ENCODE measurements around the gene CST3.
"Not testable (repeated sequence)": the region's sequence is repeated elsewhere in the genome, so short reads cannot be mapped to it uniquely, and the experiment has no call there.

CST3 gene

DNA sequence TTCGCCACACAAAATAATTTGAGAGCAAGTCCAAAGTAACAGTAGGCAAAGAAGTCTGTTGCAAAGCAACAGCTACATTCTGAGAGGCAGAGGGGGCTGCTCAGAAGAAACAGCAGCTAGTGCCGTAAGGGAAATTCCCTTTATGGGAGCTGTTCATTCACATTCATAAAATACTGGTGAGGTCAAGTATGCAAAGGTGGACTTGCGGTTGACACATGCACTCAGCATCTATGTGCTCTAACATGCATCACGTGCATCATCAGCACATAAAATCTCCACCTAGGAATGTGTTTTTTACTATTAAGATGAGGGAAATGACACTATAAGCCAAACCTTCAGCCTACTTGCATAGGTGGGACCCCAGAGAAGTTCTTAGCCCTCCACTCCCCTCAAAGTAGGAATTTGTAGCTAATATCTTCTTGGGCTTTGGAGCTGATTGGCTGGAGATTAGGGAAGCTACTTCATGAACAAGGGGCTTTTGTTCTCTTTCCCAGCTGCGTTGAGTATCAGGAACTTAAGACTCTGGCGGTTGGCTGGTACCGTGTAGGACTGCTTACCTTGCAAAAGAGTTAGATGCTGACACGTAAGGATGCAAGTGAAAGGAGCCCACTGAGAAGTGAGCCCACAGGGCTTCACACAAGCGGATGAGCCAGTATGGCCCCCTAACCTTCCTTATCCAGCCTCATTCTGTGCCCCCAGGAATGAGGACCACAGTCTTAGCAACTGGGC is 12.4 kb downstream of the CST3 start:
- no peak for FAIRE-seq

DNA sequence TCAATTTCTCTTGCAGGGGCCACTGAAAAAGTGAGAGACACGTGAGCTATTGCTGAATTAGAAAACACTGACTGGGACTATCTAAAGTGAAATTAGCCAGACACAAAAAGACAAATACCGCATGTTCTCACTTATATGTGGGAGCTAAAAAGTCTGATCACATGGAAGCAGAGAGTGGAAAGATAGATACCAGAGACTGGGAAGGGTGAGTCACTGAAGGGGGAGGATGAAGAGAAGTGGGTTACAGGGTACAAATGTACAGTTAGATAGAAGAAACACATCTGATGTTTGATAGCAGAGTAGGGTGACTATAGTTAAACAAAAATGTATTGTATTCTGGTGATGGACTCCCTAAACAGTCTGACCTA is 13.4 kb downstream of the CST3 start:
- no peak for FAIRE-seq

DNA sequence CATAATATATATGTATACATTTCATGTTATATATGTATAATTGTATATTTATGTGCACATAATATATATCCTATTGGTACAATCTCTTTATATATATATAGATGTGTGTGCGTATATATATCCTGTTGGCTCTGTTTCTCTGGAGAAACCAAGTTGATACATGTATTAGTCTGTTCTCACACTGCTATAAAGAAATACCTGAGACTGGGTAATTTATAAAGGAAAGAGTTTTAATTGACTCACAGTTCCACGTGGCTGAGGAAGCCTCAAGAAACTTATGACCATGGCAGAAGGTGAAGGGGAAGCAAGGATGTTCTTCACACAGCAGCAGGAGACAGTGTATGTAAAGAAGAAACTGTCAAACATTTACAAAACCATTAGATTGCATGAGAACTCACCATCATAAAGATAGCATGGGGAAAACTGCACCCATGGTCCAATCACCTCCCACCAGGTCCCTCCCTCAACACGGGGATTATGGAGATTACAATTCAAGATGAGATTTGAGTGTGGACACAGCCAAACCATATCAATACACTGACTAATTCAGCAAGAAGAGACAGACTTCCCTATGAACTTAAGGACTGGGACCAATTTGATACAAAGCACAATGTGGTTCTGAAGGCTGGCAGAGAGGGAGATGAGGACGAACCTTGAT is 14.0 kb downstream of the CST3 start:
- no peak for FAIRE-seq

DNA sequence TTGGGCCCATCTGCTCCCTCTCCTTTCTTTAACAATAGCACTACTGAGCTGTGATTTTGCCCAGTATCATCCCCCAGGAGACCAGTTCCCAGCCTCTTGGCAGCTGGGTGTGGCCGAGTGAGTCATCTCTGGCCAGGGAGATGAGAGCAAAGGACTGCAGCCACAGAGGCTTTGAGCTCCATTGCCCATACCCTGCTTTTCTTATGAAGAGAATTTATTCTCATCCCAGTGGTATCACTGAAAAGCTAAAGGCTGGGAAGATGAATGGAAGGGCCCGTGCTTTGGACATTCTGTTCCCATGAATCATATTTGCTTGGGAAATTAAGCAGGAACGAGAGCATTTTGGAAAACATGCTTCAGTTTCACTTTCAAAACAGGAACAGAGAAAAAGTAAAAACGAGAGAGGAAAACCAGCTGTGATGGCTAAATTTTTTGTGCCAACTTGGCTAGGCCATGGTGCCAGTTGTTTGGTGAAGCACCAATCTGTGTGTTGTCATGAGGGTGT is 14.9 kb downstream of the CST3 start:
- no peak for FAIRE-seq

DNA sequence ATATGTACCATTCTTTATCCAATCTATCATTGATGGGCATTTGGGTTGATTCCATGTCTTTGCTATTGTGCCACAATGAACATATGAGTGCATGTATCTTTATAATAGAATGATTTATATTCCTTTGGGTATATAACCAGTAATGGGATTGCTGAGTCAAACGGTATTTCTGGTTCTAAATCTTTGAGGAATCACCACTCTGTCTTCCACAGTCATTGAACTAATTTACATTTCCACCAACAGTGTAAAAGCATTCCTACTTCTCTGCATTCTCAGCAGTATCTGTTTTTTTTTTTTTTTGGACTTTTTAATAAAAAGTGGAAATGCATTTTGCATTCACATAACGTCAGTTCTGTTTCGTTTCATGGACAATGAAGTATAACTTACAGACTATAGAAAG is 15.4 kb downstream of the CST3 start:
- FAIRE-seq, result not testable (repeated sequence)

GRCh38 chr20:23620670-23621386 is 16.9 kb downstream of the CST3 start:
- not testable (repeated sequence) for FAIRE-seq

DNA sequence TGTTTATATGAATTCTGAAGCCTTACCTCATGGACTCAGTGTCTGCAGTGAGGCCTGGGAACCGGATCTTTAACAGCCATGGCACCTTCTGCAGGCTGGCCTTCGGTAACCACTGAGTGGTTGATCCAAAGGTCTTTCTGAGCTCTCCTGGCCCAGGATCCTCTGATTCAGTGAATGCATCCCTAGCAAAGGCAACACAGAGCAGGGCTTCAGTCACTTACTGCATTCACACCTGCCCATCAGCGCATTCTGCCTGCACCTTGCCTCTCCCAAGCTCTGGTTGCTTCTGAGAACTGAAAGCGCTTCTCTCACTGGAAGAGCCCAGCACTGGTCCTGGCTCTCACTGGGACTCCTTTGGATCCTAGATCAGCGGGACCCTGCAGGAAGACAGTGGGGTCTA is 23.6 kb downstream of the CST3 start:
- no peak for FAIRE-seq

DNA sequence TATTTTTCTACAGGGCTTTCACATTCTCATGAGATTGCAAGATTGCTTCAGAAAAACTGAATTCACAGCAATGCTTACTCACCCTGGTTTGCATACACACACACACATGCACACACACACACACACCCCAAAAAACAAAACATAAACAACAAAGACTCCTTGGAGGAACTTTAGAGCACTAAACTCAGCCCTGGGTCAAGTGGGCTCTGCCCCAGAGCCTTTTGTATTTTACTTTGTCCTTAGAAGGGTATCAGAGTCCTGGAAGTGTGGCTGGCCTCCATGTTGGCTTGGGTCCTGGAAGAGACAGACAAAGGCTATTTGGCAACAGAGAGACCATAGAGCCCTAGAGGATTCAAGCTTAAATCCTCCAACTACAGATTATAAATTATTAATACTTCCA is 24.1 kb downstream of the CST3 start:
- no peak for FAIRE-seq

GRCh38 chr20:23612396-23612795 is 25.4 kb downstream of the CST3 start:
- no peak for FAIRE-seq

DNA sequence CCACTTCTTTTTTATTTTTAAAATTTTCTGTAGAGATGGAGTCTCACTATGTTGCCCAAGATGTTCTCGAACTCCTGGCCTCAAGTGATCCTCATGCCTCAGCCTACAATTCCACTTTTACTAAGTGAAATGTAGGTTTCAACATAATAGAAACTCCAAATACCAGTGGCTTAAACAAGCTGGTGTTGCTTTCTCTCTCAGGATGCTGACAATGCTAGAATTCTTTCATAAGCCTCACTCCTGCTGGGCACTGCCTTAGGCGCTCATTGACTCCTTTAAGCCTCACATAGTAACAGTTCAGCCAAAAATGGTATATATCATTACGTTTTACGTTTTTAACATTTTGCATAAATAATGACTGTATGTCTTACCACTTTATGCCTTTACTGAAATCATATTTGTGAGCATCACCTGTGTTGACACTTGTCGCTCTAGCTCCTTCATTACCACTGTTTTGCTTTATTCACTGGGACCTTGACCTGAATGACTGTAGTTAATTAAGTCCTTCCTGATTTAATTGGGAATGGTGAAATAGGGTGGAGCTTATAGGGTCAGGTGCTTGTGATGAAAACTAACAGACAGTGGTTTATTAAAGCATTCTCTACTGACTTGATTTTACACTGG is 28.2 kb downstream of the CST3 start:
- FAIRE-seq, result no peak

DNA sequence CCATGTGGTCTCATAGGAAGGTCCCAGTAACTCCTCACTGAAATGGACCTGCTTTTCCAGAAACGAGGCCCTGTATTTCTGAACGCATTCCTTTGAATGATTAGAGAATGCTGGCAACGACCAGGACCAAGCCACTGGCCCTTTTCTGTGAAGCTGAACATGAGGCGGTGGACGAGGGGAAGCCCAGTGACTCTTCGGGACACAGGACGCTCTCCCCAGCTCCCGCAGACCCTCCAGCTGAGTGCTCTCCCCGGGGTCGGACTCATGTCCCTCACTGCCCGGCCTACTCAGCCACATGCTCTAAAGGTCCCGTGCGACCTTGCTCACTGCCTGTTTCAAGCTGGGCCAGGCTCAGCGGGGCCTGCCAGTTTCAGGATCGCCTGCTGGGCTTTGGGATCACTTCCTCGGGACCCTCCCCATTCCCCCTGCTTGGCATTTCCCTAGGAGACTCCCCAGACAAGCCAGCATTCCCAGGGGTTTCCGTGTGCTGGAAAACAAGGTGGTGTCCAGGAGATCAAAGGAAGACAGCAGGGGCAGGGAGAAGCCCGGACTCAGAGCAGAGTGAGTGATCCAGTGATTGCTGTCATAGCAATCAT is 29.4 kb downstream of the CST3 start:
- no peak for FAIRE-seq

GRCh38 chr20:23607497-23608245 is 30.1 kb downstream of the CST3 start:
- FAIRE-seq, result no peak

DNA sequence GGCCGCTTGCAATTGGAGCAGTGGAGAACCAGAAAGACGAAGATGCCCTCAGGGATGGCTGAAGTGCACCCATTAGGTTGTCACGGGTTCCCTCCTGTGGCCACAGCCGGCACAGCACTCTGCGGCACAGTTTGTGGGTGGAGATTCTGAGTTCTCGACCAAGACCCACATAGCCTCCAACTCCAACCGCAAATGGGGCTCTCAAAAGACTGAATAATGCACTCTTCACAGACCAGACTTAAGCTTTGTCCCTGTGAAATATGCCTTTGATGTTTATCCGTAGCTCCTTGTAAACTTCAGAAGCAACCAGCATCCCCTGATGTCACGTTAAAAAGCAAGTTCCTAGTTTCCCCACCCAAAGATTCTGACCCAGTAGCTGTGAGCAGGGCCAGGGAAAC is 31.1 kb downstream of the CST3 start:
- FAIRE-seq, result no peak

DNA sequence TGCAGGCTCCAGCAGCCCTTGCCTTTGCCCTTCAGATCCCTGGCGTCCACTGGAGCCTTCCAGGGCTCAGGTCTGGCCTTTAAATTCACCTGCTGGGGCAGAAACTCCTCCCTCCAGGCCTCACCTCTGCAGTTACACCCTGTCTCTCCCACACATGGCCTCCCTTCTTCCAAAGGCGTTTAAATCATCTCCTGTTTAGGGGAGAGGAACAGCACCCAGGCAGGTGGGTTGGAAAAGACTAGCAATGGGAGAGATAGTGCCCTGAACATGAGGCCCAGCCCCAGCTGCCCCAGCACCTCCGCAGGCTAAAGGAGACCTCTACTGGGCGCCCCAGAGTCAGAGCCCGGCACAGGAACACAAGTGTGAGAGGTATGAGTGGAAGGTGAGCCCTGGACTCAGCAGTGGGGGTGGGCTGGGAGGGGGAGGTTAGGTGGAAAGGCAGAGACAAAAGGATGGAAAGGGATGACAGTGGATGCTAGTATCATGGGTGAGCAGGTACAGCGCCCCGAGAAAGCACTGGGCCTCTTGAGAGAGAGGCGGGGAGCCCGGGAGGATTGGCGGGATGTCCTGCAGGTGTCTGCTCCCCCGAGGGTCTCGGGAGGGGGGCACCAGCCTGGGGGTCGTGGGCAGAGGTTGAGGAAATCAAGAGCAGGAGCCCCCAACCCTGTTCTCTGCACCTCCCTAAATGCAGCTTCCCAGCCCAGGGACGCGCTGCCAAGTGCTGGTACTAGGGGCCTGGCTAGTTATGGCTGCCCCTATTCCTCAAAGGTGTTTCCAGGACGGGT is 31.7 kb downstream of the CST3 start, which contains the start of gene CST9:
CST9 (minus strand) TSS at position 51 of the 785 bp plus-strand sequence. CDS start 53 bp downstream, outside the sequence.
- FAIRE-seq, result no peak

GRCh38 chr20:23604306-23604705 is 33.4 kb downstream of the CST3 start:
- FAIRE-seq, result no peak

GRCh38 chr20:23603321-23603720 is 34.4 kb downstream of the CST3 start:
- no peak for FAIRE-seq

DNA sequence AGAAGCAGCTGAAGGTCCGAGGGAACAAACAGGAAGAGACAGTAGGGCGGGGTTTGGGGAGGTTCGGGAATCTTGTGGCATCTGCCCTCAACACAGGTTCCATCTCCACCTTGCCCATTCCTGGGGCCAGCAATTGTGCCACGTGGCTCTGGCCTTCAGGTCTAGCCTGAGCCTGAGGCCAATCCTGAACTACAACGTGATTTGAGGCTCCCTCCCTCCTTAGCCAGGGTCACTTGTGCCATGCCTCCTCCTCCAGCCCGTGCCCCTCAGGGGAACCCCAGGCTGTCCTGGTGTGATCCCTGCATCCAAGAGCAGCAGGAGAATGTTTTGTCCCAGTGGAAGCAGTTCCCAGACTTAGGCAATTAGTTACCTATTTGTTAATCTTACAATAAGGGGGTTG is 35.1 kb downstream of the CST3 start:
- no peak for FAIRE-seq

GRCh38 chr20:23602241-23602640 is 35.5 kb downstream of the CST3 start:
- FAIRE-seq, result no peak

- FAIRE-seq, result no peak
These were observed 36.0 kb downstream of the CST3 start for GRCh38 chr20:23601715-23602114.

GRCh38 chr20:23598481-23598880 is 39.3 kb downstream of the CST3 start:
- no peak for FAIRE-seq

GRCh38 chr20:23596579-23597250 is 41.0 kb downstream of the CST3 start:
- no peak for FAIRE-seq

Measured in G401.6 (cell line).